IPS-18a (cell line): ENCODE data around the gene MECP2.

Experiments used
- H3K27ac ChIP-seq: one replicate; pipeline ENCODE4 v1.5.1; 2013; ENCODE audit warnings: low read length
- H3K27me3 ChIP-seq: one replicate; pipeline ENCODE4 v1.6.1; 2013; ENCODE audit warnings: mild to moderate bottlenecking, low read length; ENCODE audit not compliant: control insufficient read depth, insufficient read depth
- H3K36me3 ChIP-seq: one replicate; pipeline ENCODE4 v1.6.1; 2013; ENCODE audit warnings: low read depth, low read length; ENCODE audit not compliant: control insufficient read depth
- H3K4me1 ChIP-seq: one replicate; pipeline ENCODE4 v1.6.1; 2013; ENCODE audit warnings: low read depth, low read length; ENCODE audit not compliant: control insufficient read depth
- H3K4me3 ChIP-seq: one replicate; pipeline ENCODE4 v1.5.1; 2013; ENCODE audit warnings: low read length
- H3K9ac ChIP-seq: one replicate; pipeline ENCODE4 v1.6.1; 2013; ENCODE audit warnings: mild to moderate bottlenecking, low read length, moderate library complexity
- H3K9me3 ChIP-seq: one replicate; pipeline ENCODE4 v1.6.1; 2013; ENCODE audit warnings: low read depth, low read length; ENCODE audit not compliant: control insufficient read depth

MECP2 gene

GRCh38 chrX:154019633-154020528 lies 77.6 kb downstream of the MECP2 start, which contains the start of gene IRAK1:
Gene IRAK1, minus strand, starts transcription at chrX:154019902. Its CDS starts 90 bp downstream, at chrX:154019812.
- Histone ChIP-seq H3K36me3 (peaks cover 12% of the 10 kb centered on the region), H3K4me1 (peaks cover 3% of the 10 kb centered on the region), H3K9me3 (peaks cover 8% of the 10 kb centered on the region), H3K9ac (peak within 1 kb of the TSS; percentile 32), H3K27ac (no peak within 1 kb of the TSS), H3K27me3 (no peaks in the 10 kb centered on the region), H3K4me3 (peak within 1 kb of the TSS; percentile 50)

- H3K27me3 ChIP-seq = no peaks in the 10 kb centered on the region
- no peak overlapping the region for H3K9ac ChIP-seq
- H3K9me3 ChIP-seq = peaks cover 7% of the 10 kb centered on the region
- H3K27ac ChIP-seq = no peak overlapping the region
- H3K36me3 ChIP-seq = peaks cover 12% of the 10 kb centered on the region
- H3K4me1 ChIP-seq = peaks cover 3% of the 10 kb centered on the region
- H3K4me3 ChIP-seq = peak overlapping the region; percentile 39
Observed at GRCh38 chrX:154019061-154019621, 78.4 kb downstream of the MECP2 start.

GRCh38 chrX:154018518-154019060 lies 78.9 kb downstream of the MECP2 start:
- peaks cover 12% of the 10 kb centered on the region for H3K36me3 ChIP-seq
- H3K4me3 ChIP-seq = peak overlapping the region; percentile 39
- H3K4me1 ChIP-seq = peaks cover 3% of the 10 kb centered on the region
- no peaks in the 10 kb centered on the region for H3K27me3 ChIP-seq
- H3K9ac ChIP-seq = no peak overlapping the region
- peaks cover 5% of the 10 kb centered on the region for H3K9me3 ChIP-seq
- no peak overlapping the region for H3K27ac ChIP-seq

- no peak overlapping the region for H3K4me3 ChIP-seq
- H3K36me3 ChIP-seq = peaks cover 12% of the 10 kb centered on the region
- H3K4me1 ChIP-seq = peaks cover 3% of the 10 kb centered on the region
- peaks cover 5% of the 10 kb centered on the region for H3K9me3 ChIP-seq
- H3K27ac ChIP-seq = no peak overlapping the region
- H3K9ac ChIP-seq = no peak overlapping the region
- no peaks in the 10 kb centered on the region for H3K27me3 ChIP-seq
Observed at GRCh38 chrX:154017766-154018517, 79.6 kb downstream of the MECP2 start.

GRCh38 chrX:154016366-154017076 lies 81.0 kb downstream of the MECP2 start:
- peaks cover 16% of the 10 kb centered on the region for H3K36me3 ChIP-seq
- H3K4me3 ChIP-seq = no peak overlapping the region
- no peak overlapping the region for H3K27ac ChIP-seq
- H3K9me3 ChIP-seq = peaks cover 5% of the 10 kb centered on the region
- H3K9ac ChIP-seq = no peak overlapping the region
- no peaks in the 10 kb centered on the region for H3K27me3 ChIP-seq
- peaks cover 3% of the 10 kb centered on the region for H3K4me1 ChIP-seq

GRCh38 chrX:154015581-154016264 lies 81.8 kb downstream of the MECP2 start:
- H3K9me3 ChIP-seq = no peaks in the 10 kb centered on the region
- H3K27me3 ChIP-seq = no peaks in the 10 kb centered on the region
- peaks cover 16% of the 10 kb centered on the region for H3K36me3 ChIP-seq
- H3K27ac ChIP-seq = no peak overlapping the region
- H3K4me3 ChIP-seq = no peak overlapping the region
- no peak overlapping the region for H3K9ac ChIP-seq
- H3K4me1 ChIP-seq = peaks cover 3% of the 10 kb centered on the region

- no peak overlapping the region for H3K27ac ChIP-seq
- H3K9ac ChIP-seq = no peak overlapping the region
- H3K4me3 ChIP-seq = no peak overlapping the region
- H3K9me3 ChIP-seq = no peaks in the 10 kb centered on the region
- peaks cover 16% of the 10 kb centered on the region for H3K36me3 ChIP-seq
- H3K4me1 ChIP-seq = no peaks in the 10 kb centered on the region
- no peaks in the 10 kb centered on the region for H3K27me3 ChIP-seq
Observed at GRCh38 chrX:154014429-154015380, 82.8 kb downstream of the MECP2 start.

- Histone ChIP-seq H3K4me1 (no peaks in the 10 kb centered on the region), H3K27ac (no peak overlapping the region), H3K9me3 (no peaks in the 10 kb centered on the region), H3K36me3 (peaks cover 16% of the 10 kb centered on the region), H3K9ac (no peak overlapping the region), H3K4me3 (no peak overlapping the region), H3K27me3 (no peaks in the 10 kb centered on the region)
Observed at GRCh38 chrX:154013614-154014360, 83.7 kb downstream of the MECP2 start.

- H3K9me3 ChIP-seq = no peaks in the 10 kb centered on the region
- no peak overlapping the region for H3K4me3 ChIP-seq
- no peaks in the 10 kb centered on the region for H3K4me1 ChIP-seq
- H3K27ac ChIP-seq = no peak overlapping the region
- H3K36me3 ChIP-seq = peaks cover 16% of the 10 kb centered on the region
- H3K27me3 ChIP-seq = no peaks in the 10 kb centered on the region
- no peak overlapping the region for H3K9ac ChIP-seq
Observed at GRCh38 chrX:154013001-154013421, 84.5 kb downstream of the MECP2 start.
